K562 (cell line): ENCODE results near the gene MEIG1.

ENCODE experiments used
- BHLHE40 ChIP-seq: IDR thresholded peaks from 2 replicates; pipeline ENCODE4 v1.6.1; 2011; ENCODE audit warnings: low read length, improper control_type of control experiment
- POLR2AphosphoS2 ChIP-seq: IDR thresholded peaks from 2 replicates; pipeline ENCODE4 v1.6.1; 2012; ENCODE audit warnings: low read length, improper control_type of control experiment
- TF ChIP-seq, protein P1 (sequence below): fragments of 250-450 bp; sonication (Bioruptor Pico); IDR thresholded peaks from 2 replicates; pipeline ENCODE4 v1.8.0; 2022; ENCODE audit warnings: inconsistent platforms, mild to moderate bottlenecking, moderate library complexity, borderline replicate concordance
- TF ChIP-seq, protein P2 (sequence below): fragments of 450-650 bp; IDR thresholded peaks from 2 replicates; pipeline ENCODE4 v1.7.1; 2018; ENCODE audit warnings: mild to moderate bottlenecking, low read depth; ENCODE audit not compliant: partially characterized antibody

DNA sequence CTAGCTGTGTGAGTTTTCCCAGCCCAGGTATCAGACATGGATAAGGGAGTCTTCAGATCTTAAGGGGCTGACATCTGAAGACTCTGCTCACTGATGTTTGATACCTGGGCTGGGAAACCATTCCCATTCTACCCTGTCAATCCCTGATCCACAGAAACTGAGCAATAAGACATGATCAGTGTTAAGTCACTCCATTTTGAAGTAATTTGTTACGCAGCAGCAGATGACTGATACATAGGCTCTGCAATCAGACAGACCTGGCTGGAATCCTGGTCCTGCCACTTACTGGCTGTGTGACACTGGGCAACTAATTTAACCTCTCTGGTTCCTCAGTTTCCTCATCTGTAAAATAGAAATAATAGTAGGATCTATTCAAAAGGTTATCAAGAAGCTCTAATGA is 11.9 kb upstream of the MEIG1 start:
- TF ChIP-seq, protein P1, sequence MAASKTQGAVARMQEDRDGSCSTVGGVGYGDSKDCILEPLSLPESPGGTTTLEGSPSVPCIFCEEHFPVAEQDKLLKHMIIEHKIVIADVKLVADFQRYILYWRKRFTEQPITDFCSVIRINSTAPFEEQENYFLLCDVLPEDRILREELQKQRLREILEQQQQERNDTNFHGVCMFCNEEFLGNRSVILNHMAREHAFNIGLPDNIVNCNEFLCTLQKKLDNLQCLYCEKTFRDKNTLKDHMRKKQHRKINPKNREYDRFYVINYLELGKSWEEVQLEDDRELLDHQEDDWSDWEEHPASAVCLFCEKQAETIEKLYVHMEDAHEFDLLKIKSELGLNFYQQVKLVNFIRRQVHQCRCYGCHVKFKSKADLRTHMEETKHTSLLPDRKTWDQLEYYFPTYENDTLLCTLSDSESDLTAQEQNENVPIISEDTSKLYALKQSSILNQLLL (CRISPR knock-in tag) = no peak
- TF ChIP-seq POLR2AphosphoS2 (no peak), BHLHE40 (no peak)
- TF ChIP-seq, protein P2, sequence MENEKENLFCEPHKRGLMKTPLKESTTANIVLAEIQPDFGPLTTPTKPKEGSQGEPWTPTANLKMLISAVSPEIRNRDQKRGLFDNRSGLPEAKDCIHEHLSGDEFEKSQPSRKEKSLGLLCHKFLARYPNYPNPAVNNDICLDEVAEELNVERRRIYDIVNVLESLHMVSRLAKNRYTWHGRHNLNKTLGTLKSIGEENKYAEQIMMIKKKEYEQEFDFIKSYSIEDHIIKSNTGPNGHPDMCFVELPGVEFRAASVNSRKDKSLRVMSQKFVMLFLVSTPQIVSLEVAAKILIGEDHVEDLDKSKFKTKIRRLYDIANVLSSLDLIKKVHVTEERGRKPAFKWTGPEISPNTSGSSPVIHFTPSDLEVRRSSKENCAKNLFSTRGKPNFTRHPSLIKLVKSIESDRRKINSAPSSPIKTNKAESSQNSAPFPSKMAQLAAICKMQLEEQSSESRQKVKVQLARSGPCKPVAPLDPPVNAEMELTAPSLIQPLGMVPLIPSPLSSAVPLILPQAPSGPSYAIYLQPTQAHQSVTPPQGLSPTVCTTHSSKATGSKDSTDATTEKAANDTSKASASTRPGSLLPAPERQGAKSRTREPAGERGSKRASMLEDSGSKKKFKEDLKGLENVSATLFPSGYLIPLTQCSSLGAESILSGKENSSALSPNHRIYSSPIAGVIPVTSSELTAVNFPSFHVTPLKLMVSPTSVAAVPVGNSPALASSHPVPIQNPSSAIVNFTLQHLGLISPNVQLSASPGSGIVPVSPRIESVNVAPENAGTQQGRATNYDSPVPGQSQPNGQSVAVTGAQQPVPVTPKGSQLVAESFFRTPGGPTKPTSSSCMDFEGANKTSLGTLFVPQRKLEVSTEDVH = no peak
